H1 (cell line): ENCODE results near the gene ZNG1A. TPM values are rescaled to one million over a fixed set of nuclear protein-coding genes. Genes with fewer than 3 reads are reported as not detected.
"Not testable (repeated sequence)": the region's sequence is repeated elsewhere in the genome, so short reads cannot be mapped to it uniquely, and the experiment has no call there.

Source experiments
- CTCF ChIA-PET: fragments of 300-600 bp; sonication (Branson Sonifier 250); formaldehyde crosslinking; loops from one replicate; lab custom pipeline; 2021; ENCODE audit not compliant: partially characterized antibody; lab: Charles Lee
- POLR2A ChIA-PET: fragments of 300-600 bp; sonication (Branson Sonifier 250); formaldehyde crosslinking; loops from one replicate; lab custom pipeline; 2021; ENCODE audit warnings: inconsistent platforms; ENCODE audit not compliant: partially characterized antibody; lab: Charles Lee
- DNase-seq, 2 experiments: peaks; one replicate each; pipeline versions ENCODE4 v3.0.0 to v3.0.0-alpha.2; 2010 to 2022; ENCODE audit warnings: low spot score in 2 of 2, low read depth in 1 of 2, mixed read lengths in 1 of 2
- FAIRE-seq: peaks from 2 replicates; lab custom pipeline; 2011; peaks lifted over from hg19 to GRCh38; lab: Jason Lieb, UNC
- H2AFZ ChIP-seq: 2 replicates; pipeline ENCODE4 v1.8.1; 2012; ENCODE audit warnings: low read length, inconsistent platforms
- H2AK5ac ChIP-seq: 2 replicates; pipeline ENCODE4 v1.6.1; 2013; ENCODE audit warnings: low read depth, low read length
- H2BK120ac ChIP-seq: replicated peaks from 2 replicates; pipeline ENCODE3; 2013; ENCODE audit warnings: low read depth, low read length, inconsistent platforms
- H2BK12ac ChIP-seq: 2 replicates; pipeline ENCODE4 v1.6.1; 2013; ENCODE audit warnings: low read depth, low read length
- H2BK15ac ChIP-seq: 2 replicates; pipeline ENCODE4 v1.6.1; 2013; ENCODE audit warnings: low read length
- H2BK20ac ChIP-seq: 2 replicates; pipeline ENCODE4 v1.6.1; 2013; ENCODE audit warnings: low read length
- H2BK5ac ChIP-seq: 2 replicates; pipeline ENCODE4 v1.6.1; 2013; ENCODE audit warnings: low read depth, low read length
- H3K14ac ChIP-seq: 2 replicates; pipeline ENCODE4 v1.6.1; 2013; ENCODE audit warnings: inconsistent platforms; ENCODE audit not compliant: insufficient read length
- H3K18ac ChIP-seq: 2 replicates; pipeline ENCODE4 v1.6.1; 2013; ENCODE audit warnings: low read length; ENCODE audit errors: extremely low read depth
- H3K23ac ChIP-seq: 2 replicates; pipeline ENCODE4 v1.6.1; 2013; ENCODE audit warnings: inconsistent platforms; ENCODE audit not compliant: insufficient read length
- H3K23me2 ChIP-seq: 2 replicates; pipeline ENCODE4 v1.6.1; 2013; ENCODE audit warnings: low read depth, low read length
- H3K27ac ChIP-seq: 2 replicates; pipeline ENCODE4 v1.6.1; 2011; ENCODE audit warnings: low read depth, low read length, inconsistent platforms
- H3K27me3 ChIP-seq, 4 experiments: replicated peaks in 1 of 4; 1 replicate in 1 of 4; 2 replicates in 3 of 4; pipeline versions ENCODE4 v1.6.1 to v1.8.1; 2011 to 2013; ENCODE audit warnings: low read length in 3 of 4, mild to moderate bottlenecking in 3 of 4, inconsistent platforms in 2 of 4, mixed read lengths in 2 of 4, moderate library complexity in 1 of 4; ENCODE audit not compliant: control insufficient read depth in 3 of 4, insufficient read depth in 3 of 4; ENCODE audit errors: extremely low read depth in 1 of 4
- H3K36me3 ChIP-seq, 4 experiments: 2 replicates each; pipeline versions ENCODE4 v1.6.1 to v1.8.1; 2011 to 2013; ENCODE audit warnings: mild to moderate bottlenecking in 4 of 4, low read length in 3 of 4, moderate library complexity in 2 of 4, control low read depth in 1 of 4, inconsistent platforms in 1 of 4; ENCODE audit not compliant: insufficient read depth in 4 of 4, control insufficient read depth in 2 of 4
- H3K4ac ChIP-seq: replicated peaks from 2 replicates; pipeline ENCODE3; 2013; ENCODE audit warnings: low read length, low read depth, mixed read lengths, inconsistent platforms; ENCODE audit not compliant: insufficient read length
- H3K4me1 ChIP-seq, 4 experiments: replicated peaks in 1 of 4; 1 replicate in 1 of 4; 2 replicates in 3 of 4; pipeline versions ENCODE4 v1.6.1 to v1.8.1; 2011 to 2013; ENCODE audit warnings: low read length in 3 of 4, inconsistent platforms in 2 of 4, mixed read lengths in 1 of 4; ENCODE audit not compliant: insufficient read depth in 4 of 4, control insufficient read depth in 3 of 4
- H3K4me2 ChIP-seq, 2 experiments: 2 replicates each; pipeline versions ENCODE4 v1.6.1 to v1.8.1; 2011 to 2013; ENCODE audit warnings: low read depth in 2 of 2, low read length in 2 of 2, control low read depth in 1 of 2, inconsistent platforms in 1 of 2, mild to moderate bottlenecking in 1 of 2; ENCODE audit not compliant: insufficient read depth in 1 of 2
- H3K4me3 ChIP-seq, 4 experiments: fragments of 200-600, 300-600 bp in 1 of 4; sonication (generic), shearing (Covaris generic), sonication (Bioruptor Twin) in 1 of 4; 2 replicates each; pipeline versions ENCODE4 v1.5.1 to v1.8.1; 2011 to 2016; ENCODE audit warnings: low read length in 4 of 4, low read depth in 3 of 4, control low read depth in 2 of 4, inconsistent platforms in 2 of 4, mild to moderate bottlenecking in 2 of 4, mixed read lengths in 1 of 4, moderate library complexity in 1 of 4; ENCODE audit not compliant: insufficient read depth in 2 of 4; ENCODE audit errors: extremely low read depth in 1 of 4
- H3K56ac ChIP-seq: replicated peaks from 2 replicates; pipeline ENCODE3; 2013; ENCODE audit warnings: low read depth, mild to moderate bottlenecking, mixed read lengths, low read length, inconsistent platforms; ENCODE audit not compliant: insufficient read length
- H3K79me1 ChIP-seq: 2 replicates; pipeline ENCODE4 v1.6.1; 2013; ENCODE audit warnings: low read depth, low read length, control low read depth
- H3K79me2 ChIP-seq, 2 experiments: 2 replicates each; pipeline versions ENCODE4 v1.6.1 to v1.8.1; 2012 to 2013; ENCODE audit warnings: low read length in 2 of 2, mild to moderate bottlenecking in 2 of 2, inconsistent platforms in 1 of 2; ENCODE audit not compliant: insufficient read depth in 2 of 2, control insufficient read depth in 1 of 2
- H3K9ac ChIP-seq, 4 experiments: replicated peaks in 1 of 4; 1 replicate in 1 of 4; 2 replicates in 3 of 4; pipeline versions ENCODE4 v1.6.1 to v1.8.1; 2011 to 2013; ENCODE audit warnings: low read depth in 3 of 4, low read length in 3 of 4, control low read depth in 2 of 4, mild to moderate bottlenecking in 2 of 4, moderate library complexity in 2 of 4, inconsistent platforms in 1 of 4; ENCODE audit errors: extremely low read depth in 1 of 4
- H3K9me3 ChIP-seq, 2 experiments: 2 replicates each; pipeline versions ENCODE4 v1.6.1 to v1.8.1; 2012 to 2013; ENCODE audit warnings: mild to moderate bottlenecking in 2 of 2, moderate library complexity in 2 of 2, control low read depth in 1 of 2, inconsistent platforms in 1 of 2, low read depth in 1 of 2, low read length in 1 of 2, mixed read lengths in 1 of 2; ENCODE audit not compliant: insufficient read depth in 2 of 2
- H4K20me1 ChIP-seq, 2 experiments: replicated peaks in 1 of 2; 2 replicates each; pipeline versions ENCODE3 to v1.8.1; 2011 to 2013; ENCODE audit warnings: inconsistent platforms in 2 of 2, low read length in 2 of 2, mild to moderate bottlenecking in 1 of 2; ENCODE audit not compliant: insufficient read depth in 2 of 2, control insufficient read depth in 1 of 2
- H4K5ac ChIP-seq: 2 replicates; pipeline ENCODE4 v1.6.1; 2013; ENCODE audit warnings: low read length, low read depth, mixed read lengths, inconsistent platforms; ENCODE audit not compliant: insufficient read length
- H4K8ac ChIP-seq: 2 replicates; pipeline ENCODE4 v1.8.0; 2013; ENCODE audit warnings: mild to moderate bottlenecking, moderate library complexity, low read length, inconsistent platforms; ENCODE audit not compliant: insufficient read depth; ENCODE audit errors: extremely low read depth
- H4K91ac ChIP-seq: replicated peaks from 2 replicates; pipeline ENCODE3; 2013; ENCODE audit warnings: low read length, mixed read lengths, inconsistent platforms; ENCODE audit not compliant: insufficient read length
- ZNF274 ChIP-seq: IDR thresholded peaks from 2 replicates; pipeline ENCODE4 v1.7.0; 2012; ENCODE audit warnings: low read length, borderline replicate concordance; ENCODE audit errors: extremely low read depth
- WGBS, 2 experiments: shearing (Covaris generic) in 1 of 2; methylation state at CpG; one replicate each; pipeline versions ENCODE4 v1.1.6 to v1.1.7; 2013 to 2015; ENCODE audit warnings: low lambda C conversion rate in 2 of 2, mixed read lengths in 2 of 2, inconsistent platforms in 1 of 2, low coverage in 1 of 2, missing lambda C conversion rate in 1 of 2; ENCODE audit not compliant: insufficient replicate concordance in 2 of 2, insufficient coverage in 1 of 2, insufficient read length in 1 of 2; ENCODE audit errors: extremely low coverage in 1 of 2, missing lambda C conversion rate in 1 of 2; 5-methylcytosine and 5-hydroxymethylcytosine counted together
- polyA plus RNA-seq, 7 experiments: library from polyadenylated mRNA; depleted of rRNA in 3 of 7; stranded (reverse) in 5 of 7; unstranded in 2 of 7; fragments of >200 nt in 5 of 7; fragments of 200-250 nt in 2 of 7; gene quantifications; 1 replicate in 5 of 7; 2 replicates in 1 of 7; 4 replicates in 1 of 7; pipeline versions ENCODE4 v1.2.1 to v1.2.3, GENCODE V29; 2011 to 2013; ENCODE audit warnings: missing spikeins in 2 of 7, mixed read lengths in 2 of 7
- total RNA-seq: library from RNA; stranded (reverse); fragmentation: NEBNext Ultra II Directional; extraction: Animal tissue kit (Norgen Biotek cat#: 25700); gene quantifications from 2 replicates; pipeline ENCODE4 v1.2.1, GENCODE V29; 2021

ZNG1A gene
- total and polyA plus RNA-seq, 2 of the 8 experiments (the other 6 are each of a cell fraction or from before 2014, with no cell fraction given): 18.2 to 46.5 TPM

GRCh38 chr9:219670-220365, 41.0 kb upstream of the ZNG1A start (continued):
- TF ChIP-seq ZNF274: no peak

DNA sequence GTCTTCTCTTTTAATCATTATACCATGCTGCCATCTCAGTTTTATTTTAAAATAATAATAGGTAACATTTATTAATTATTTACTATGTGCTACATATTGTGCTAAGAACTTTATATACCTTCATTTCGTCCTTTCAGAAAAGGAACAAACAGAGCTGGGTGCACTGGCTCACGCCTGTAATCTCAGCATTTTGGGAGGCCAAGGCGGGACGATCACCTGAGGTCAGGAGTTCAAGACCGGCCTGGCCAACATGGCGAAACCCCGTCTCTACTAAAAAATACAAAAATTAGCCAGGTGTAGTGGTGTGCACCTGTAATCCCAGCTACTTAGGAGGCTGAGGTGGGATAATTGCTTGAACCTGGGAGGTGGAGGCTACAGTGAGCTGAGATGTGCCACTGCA, 40.2 kb upstream of the ZNG1A start:
- H3K79me2 ChIP-seq, H3K14ac ChIP-seq, H3K27ac ChIP-seq, H2BK12ac ChIP-seq, DNase-seq, H2BK15ac ChIP-seq, H2AFZ ChIP-seq, POLR2A ChIA-PET, H3K23me2 ChIP-seq, H2BK20ac ChIP-seq, H3K4me1 ChIP-seq, H3K4me2 ChIP-seq, H4K8ac ChIP-seq, H2BK5ac ChIP-seq, CTCF ChIA-PET, H3K18ac ChIP-seq, H3K4me3 ChIP-seq, H3K36me3 ChIP-seq, H4K20me1 ChIP-seq, H3K56ac ChIP-seq, H3K4ac ChIP-seq, H2BK120ac ChIP-seq, H4K91ac ChIP-seq, H3K9me3 ChIP-seq, H4K5ac ChIP-seq, H3K23ac ChIP-seq, H2AK5ac ChIP-seq, FAIRE-seq, H3K9ac ChIP-seq, H3K79me1 ChIP-seq: not testable (repeated sequence)
- H3K27me3 ChIP-seq: peaks cover 0 to 19% (median 15%) of the 10 kb centered on the region in 4 experiments; a peak in 6 of 7 replicates
- 93% methylated on average over 7 of the region's 7 CpGs; no CpG with 5 or more reads in 1 of the 2 experiments for WGBS, 2 experiments
